GM12891 (cell line): ENCODE measurements around the gene DSCAM.

Source experiments
- DNase-seq: peaks from one replicate; pipeline ENCODE4 v3.0.0; 2011; ENCODE audit warnings: low spot score; ENCODE audit not compliant: insufficient read length
- FAIRE-seq: peaks from 2 replicates; lab custom pipeline; 2011; peaks lifted over from hg19 to GRCh38; lab: Jason Lieb, UNC
- PAX5 ChIP-seq: IDR thresholded peaks from 2 replicates; pipeline ENCODE4 v1.6.1; 2011; ENCODE audit warnings: low read length, moderate library complexity, mild to moderate bottlenecking; ENCODE audit not compliant: insufficient read depth, severe bottlenecking
- POLR2A ChIP-seq: IDR thresholded peaks from 2 replicates; pipeline ENCODE4 v1.6.1; 2011; ENCODE audit warnings: low read depth, low read length, control low read depth
- POLR2AphosphoS5 ChIP-seq: IDR thresholded peaks from 2 replicates; pipeline ENCODE4 v1.6.1; 2011; ENCODE audit warnings: low read depth, low read length, control low read depth
- POU2F2 ChIP-seq: IDR thresholded peaks from 2 replicates; pipeline ENCODE4 v1.6.1; 2011; ENCODE audit warnings: low read depth, mild to moderate bottlenecking, control low read depth, low read length, moderate library complexity
- SPI1 ChIP-seq: IDR thresholded peaks from 2 replicates; pipeline ENCODE4 v1.6.1; 2011; ENCODE audit warnings: low read depth, low read length, control low read depth
- TAF1 ChIP-seq: IDR thresholded peaks from 2 replicates; pipeline ENCODE4 v1.6.1; 2011; ENCODE audit warnings: low read depth, low read length, control low read depth

Gene DSCAM

GRCh38 chr21:39972976-39973770 lies 873.8 kb downstream of the DSCAM start:
- FAIRE-seq (no peak), DNase-seq (no peak)
- TF ChIP-seq PAX5: no peak
- no peak for TF ChIP-seq TAF1

- no peak for TF ChIP-seq PAX5
- no peak for TF ChIP-seq POU2F2
- TF ChIP-seq TAF1: no peak
- DNase-seq (no peak), FAIRE-seq (no peak)
Observed at GRCh38 chr21:39972471-39972870, 874.5 kb downstream of the DSCAM start.

- DNase-seq (no peak), FAIRE-seq (no peak)
- TF ChIP-seq POLR2A (no peak), POLR2AphosphoS5 (no peak), POU2F2 (no peak), PAX5 (no peak), TAF1 (no peak), SPI1 (no peak)
Observed at GRCh38 chr21:39971956-39972355, 875.0 kb downstream of the DSCAM start.

GRCh38 chr21:39969691-39970364 lies 877.1 kb downstream of the DSCAM start:
- FAIRE-seq (no peak), DNase-seq (no peak)
- no peak for TF ChIP-seq POU2F2
- TF ChIP-seq PAX5: no peak
- TF ChIP-seq POLR2AphosphoS5: no peak

GRCh38 chr21:39968010-39968409 lies 878.9 kb downstream of the DSCAM start:
- TF ChIP-seq POLR2A (no peak), SPI1 (no peak)
- FAIRE-seq (no peak), DNase-seq (no peak)

GRCh38 chr21:39966786-39967185 lies 880.2 kb downstream of the DSCAM start:
- TF ChIP-seq PAX5: no peak
- TF ChIP-seq TAF1: no peak
- TF ChIP-seq POLR2AphosphoS5: no peak
- no peak for TF ChIP-seq SPI1
- no peak for TF ChIP-seq POU2F2
- no peak for TF ChIP-seq POLR2A
- FAIRE-seq (no peak), DNase-seq (no peak)

- no peak for DNase-seq
- TF ChIP-seq TAF1: no peak
- TF ChIP-seq PAX5: no peak
- TF ChIP-seq POU2F2: no peak
- TF ChIP-seq POLR2A: no peak
- TF ChIP-seq POLR2AphosphoS5: no peak
- no peak for TF ChIP-seq SPI1
- FAIRE-seq: no peak
Observed at GRCh38 chr21:39965026-39965425, 881.9 kb downstream of the DSCAM start.

GRCh38 chr21:39961251-39961650 lies 885.7 kb downstream of the DSCAM start:
- TF ChIP-seq POLR2A: no peak
- TF ChIP-seq TAF1: no peak
- TF ChIP-seq POLR2AphosphoS5: no peak
- no peak for TF ChIP-seq SPI1
- no peak for TF ChIP-seq POU2F2
- TF ChIP-seq PAX5: no peak
- FAIRE-seq (no peak), DNase-seq (no peak)
